Heart left ventricle (tissue), 16 donors: ENCODE data around the gene TACC2. TPM values are rescaled to one million over a fixed set of nuclear protein-coding genes. Genes with fewer than 3 reads are reported as not detected.

ENCODE experiments used
- ATAC-seq, 4 donors: fragments of 200-7000 bp; cut with Tn5 transposase; one replicate each; pipeline ENCODE4 v1.9.1; 2020 to 2022; ENCODE audit warnings: moderate library complexity in 4 of 4, mild to moderate bottlenecking in 3 of 4, moderate number of reproducible peaks in 1 of 4
- DNase-seq, 5 donors: peaks; one replicate each; pipeline ENCODE4 v3.0.0-alpha.2; 2020
- H3K27ac ChIP-seq, 12 donors: fragments of 200-600 bp; sonication (generic) in 4 of 12; one replicate each; pipeline versions ENCODE4 v1.5.0 to v1.8.0; 2016 to 2022; ENCODE audit warnings: mild to moderate bottlenecking in 2 of 12
- H3K27me3 ChIP-seq, 9 donors: fragments of 200-600 bp; sonication (generic) in 2 of 9; one replicate each; pipeline versions ENCODE4 v1.5.1 to v1.8.0; 2016 to 2022; ENCODE audit warnings: mild to moderate bottlenecking in 3 of 9
- H3K36me3 ChIP-seq, 9 donors: fragments of 200-600 bp; sonication (generic) in 2 of 9; one replicate each; pipeline versions ENCODE4 v1.5.0 to v1.8.0; 2018 to 2022; ENCODE audit warnings: mild to moderate bottlenecking in 2 of 9
- H3K4me1 ChIP-seq, 12 donors: fragments of 200-600 bp; sonication (generic) in 4 of 12; one replicate each; pipeline versions ENCODE4 v1.5.0 to v1.8.0; 2016 to 2022; ENCODE audit warnings: mild to moderate bottlenecking in 3 of 12
- H3K4me3 ChIP-seq, 12 donors: fragments of 200-600 bp; sonication (generic) in 4 of 12; one replicate each; pipeline versions ENCODE4 v1.5.0 to v1.8.0; 2017 to 2022; ENCODE audit warnings: mild to moderate bottlenecking in 9 of 12, moderate library complexity in 4 of 12
- H3K9me3 ChIP-seq, 12 donors: fragments of 200-600 bp; sonication (generic) in 4 of 12; one replicate each; pipeline versions ENCODE4 v1.5.0 to v1.8.0; 2016 to 2022; ENCODE audit warnings: mild to moderate bottlenecking in 1 of 12
- CTCF ChIP-seq, 12 donors: fragments of 200-600 bp; sonication (generic) in 4 of 12; IDR thresholded peaks; one replicate each; pipeline versions ENCODE4 v1.5.0 to v1.8.0; 2018 to 2022; ENCODE audit warnings: antibody characterized with exemption in 12 of 12, mild to moderate bottlenecking in 5 of 12
- POLR2A ChIP-seq, 2 donors: fragments of 450-650 bp; IDR thresholded peaks; one replicate each; pipeline ENCODE4 v1.6.1; 2017; ENCODE audit warnings: antibody characterized with exemption in 2 of 2, mild to moderate bottlenecking in 2 of 2, moderate library complexity in 2 of 2
- WGBS, 4 donors: extraction: QIAGEN DNeasy Blood & Tissue Kit in 2 of 4; methylation state at CpG; one replicate each; pipeline versions ENCODE4 v1.1.5 to v1.1.7; 2013 to 2018; 5-methylcytosine and 5-hydroxymethylcytosine counted together
- intact Hi-C, 10 donors: fragments of 100-400 bp; cut with DNase I; formaldehyde crosslinking; loops; one replicate each; pipeline versions ENCODE4 v1.11.1 to v1.14.2; 2022
- polyA plus RNA-seq, 2 donors: library from polyadenylated mRNA; stranded (reverse); fragments of 200-250 nt; gene quantifications; one replicate each; pipeline ENCODE4 v1.2.3, GENCODE V29; 2013
- total RNA-seq, 9 donors: library from RNA; depleted of rRNA in 2 of 9; stranded (reverse); fragments of >200 nt in 2 of 9; fragmentation: NEBNext Ultra II Directional in 3 of 9; extraction: Animal tissue kit (Norgen Biotek cat#: 25700) in 3 of 9; gene quantifications; one replicate each; pipeline versions ENCODE4 v1.1.0 to v1.2.4, GENCODE V29; 2016 to 2023
- donor health status: ischemic (EF 13 %, LVEDD 7.1; RV severe dilation, severe dysfunction).
- donor health status: healthy with polysubstance abuse.
- donor health status: DM: no; HTN: yes; CAD: no.
- donor health status: DM: no; HTN: no; CAD: no.
- donor health status: ischemic (EF 25% LVEDD 6.9; RV normal size, moderate dysfunction).
- donor health status: ischemic (EF 25% LVEDD 5.7; RV mildly dilated, moderate dysfunction).
- donor health status: healthy.
- donor health status: DM: yes; HTN: yes; CAD: no.
- donor health status: ischemic (EF 35%, LVEDD 5.7; RV mildly dilated, moderate dysfunction).
- donor health status: nonischemic (EF 11% LVEDD 7.7; RV severe dilation, severe dysfunction).
- donor health status: DM: yes; HTN: yes; CAD: no.
- donor health status: PGD.
- donor health status: ischemic (EF 29% LVEDD 5.4; RV normal size, mild dysfunction).
- donor health status: nonischemic (EF 23%, LVEDD 6.1; RV moderate dilation, normal function).

The TACC2 gene
- total and polyA plus RNA-seq, 11 donors, result 96.7 to 456 (median 294) TPM

GRCh38 chr10:122051609-122052385, 62.8 kb downstream of the TACC2 start:
- Histone ChIP-seq H3K36me3 (peaks cover 0 to 15% (median 0%) of the 10 kb centered on the region in 9 donors), H3K4me1 (peaks cover 0 to 57% (median 24%) of the 10 kb centered on the region in 12 donors), H3K27ac (peak overlapping the region in 10 of 12 donors; percentile 19 to 77 (median 43)), H3K27me3 (no peaks in the 10 kb centered on the region), H3K4me3 (no peak overlapping the region), H3K9me3 (no peaks in the 10 kb centered on the region)
- intact Hi-C loops, result loop anchor here in 9 of 10 donors (2.0 to 10.0 kb wide), 11 partner anchors 61 to 203 kb away; partner anchors contain the start of genes ATE1 (in 4 of the 9) and NSMCE4A (in 4 of the 9)
- DNase-seq (peak in 3 of 5 donors; percentile 44 to 55 (median 48)), ATAC-seq (peak in 2 of 4 donors; percentile 27 to 33)
- TF ChIP-seq POLR2A (IDR thresholded peaks at IDR 0.05), result no peak
- TF ChIP-seq CTCF (IDR thresholded peaks at IDR 0.05), result peak; percentile 38 to 82 (median 62)
- WGBS, 4 donors, result 53 to 74% (median 59%) methylated on average over 2 of the region's 2 CpGs

GRCh38 chr10:122052701-122053100, 63.7 kb downstream of the TACC2 start:
- Histone ChIP-seq H3K9me3 (no peaks in the 10 kb centered on the region), H3K4me1 (peaks cover 0 to 61% (median 24%) of the 10 kb centered on the region in 12 donors), H3K27me3 (no peaks in the 10 kb centered on the region), H3K4me3 (no peak overlapping the region), H3K27ac (peak overlapping the region in 3 of 12 donors; percentile 69 to 78 (median 77)), H3K36me3 (peaks cover 0 to 15% (median 0%) of the 10 kb centered on the region in 9 donors)
- DNase-seq (no peak), ATAC-seq (no peak)
- intact Hi-C loops, result loop anchor here in 8 of 10 donors (5.0 to 10.0 kb wide), 10 partner anchors 60 to 202 kb away; partner anchors contain the start of genes ATE1 (in 4 of the 8) and NSMCE4A (in 2 of the 8)
- 85 to 91% (median 89%) methylated on average over 6 of the region's 6 CpGs for WGBS, 4 donors
- TF ChIP-seq POLR2A (IDR thresholded peaks at IDR 0.05) (no peak), CTCF (IDR thresholded peaks at IDR 0.05) (no peak)

GRCh38 chr10:122053314-122053713, 64.4 kb downstream of the TACC2 start:
- no peak overlapping the region for H3K4me3 ChIP-seq
- intact Hi-C loops, result loop anchor here in 8 of 10 donors (5.0 to 10.0 kb wide), 10 partner anchors 59 to 201 kb away; partner anchors contain the start of genes ATE1 (in 4 of the 8) and NSMCE4A (in 2 of the 8)
- no peak for DNase-seq

More at GRCh38 chr10:122053314-122053713, 64.4 kb downstream of the TACC2 start:
- no peak for TF ChIP-seq POLR2A (IDR thresholded peaks at IDR 0.05)
- TF ChIP-seq CTCF (IDR thresholded peaks at IDR 0.05), result no peak
- Histone ChIP-seq H3K9me3 (no peaks in the 10 kb centered on the region), H3K27me3 (no peaks in the 10 kb centered on the region), H3K4me1 (peaks cover 0 to 61% (median 24%) of the 10 kb centered on the region in 12 donors), H3K27ac (peak overlapping the region in 11 of 12 donors; percentile 61 to 78 (median 73)), H3K36me3 (peaks cover 0 to 15% (median 0%) of the 10 kb centered on the region in 9 donors)
- 66 to 78% (median 72%) methylated on average over 8 of the region's 8 CpGs for WGBS, 4 donors
- ATAC-seq, result no peak
